Measurements from ENCODE around the gene RNF14.

The RNF14 gene

GRCh38 chr5:141960018-141960417 is 8.9 kb upstream of the RNF14 start:
- Mint-ChIP-seq H3K4me1 (peaks cover 39% of the 10 kb centered on the region), H3K4me3 (no peak overlapping the region)

GRCh38 chr5:141960449-141961323 is 8.2 kb upstream of the RNF14 start:
- DNase-seq (ENCODE audit: low spot score in 2 of 2) = peak; percentile 86 to 94
- peak overlapping the region; percentile 35 for H3K4me3 Mint-ChIP-seq

More at GRCh38 chr5:141960018-141960417, 8.9 kb upstream of the RNF14 start:
- ATAC-seq (peak; percentile 31), DNase-seq (ENCODE audit: low spot score in 2 of 2) (peak in 1 of 2 donors; percentile 58)
- Mint-ChIP-seq H3K36me3 (peaks cover 5% of the 10 kb centered on the region), H3K9me3 (no peaks in the 10 kb centered on the region), H3K27ac (peak overlapping the region; percentile 82)

GRCh38 chr5:141961466-141961865 is 7.4 kb upstream of the RNF14 start:
- H3K4me1 Mint-ChIP-seq = peaks cover 39% of the 10 kb centered on the region
- DNase-seq (ENCODE audit: low spot score in 2 of 2) (no peak), ATAC-seq (no peak)
- H3K4me3 Mint-ChIP-seq = no peak overlapping the region
- peaks cover 5% of the 10 kb centered on the region for H3K36me3 Mint-ChIP-seq
- H3K9me3 Mint-ChIP-seq = no peaks in the 10 kb centered on the region
- peak overlapping the region; percentile 82 for H3K27ac Mint-ChIP-seq

More at GRCh38 chr5:141960449-141961323, 8.2 kb upstream of the RNF14 start:
- ATAC-seq = peak; percentile 93
- peaks cover 39% of the 10 kb centered on the region for H3K4me1 Mint-ChIP-seq
- H3K27ac Mint-ChIP-seq = peak overlapping the region; percentile 82
- H3K36me3 Mint-ChIP-seq = peaks cover 5% of the 10 kb centered on the region
- H3K9me3 Mint-ChIP-seq = no peaks in the 10 kb centered on the region

GRCh38 chr5:141963701-141964100 is 5.2 kb upstream of the RNF14 start:
- H3K4me1 Mint-ChIP-seq = peaks cover 32% of the 10 kb centered on the region
- H3K36me3 Mint-ChIP-seq = peaks cover 8% of the 10 kb centered on the region
- no peak overlapping the region for H3K27ac Mint-ChIP-seq
- DNase-seq (ENCODE audit: low spot score in 2 of 2) (no peak), ATAC-seq (no peak)
- no peak overlapping the region for H3K4me3 Mint-ChIP-seq
- no peaks in the 10 kb centered on the region for H3K9me3 Mint-ChIP-seq

GRCh38 chr5:141965071-141965470 is 3.8 kb upstream of the RNF14 start:
- Mint-ChIP-seq H3K9me3 (no peaks in the 10 kb centered on the region), H3K4me3 (no peak overlapping the region), H3K27ac (peak overlapping the region; percentile 43), H3K4me1 (peaks cover 33% of the 10 kb centered on the region), H3K36me3 (peaks cover 15% of the 10 kb centered on the region)
- DNase-seq (ENCODE audit: low spot score in 2 of 2) (no peak), ATAC-seq (no peak)

- Mint-ChIP-seq H3K27ac (no peak overlapping the region), H3K36me3 (peaks cover 18% of the 10 kb centered on the region), H3K4me1 (peaks cover 24% of the 10 kb centered on the region), H3K4me3 (no peak overlapping the region), H3K9me3 (no peaks in the 10 kb centered on the region)
- no peak for ATAC-seq
- no peak for DNase-seq (ENCODE audit: low spot score in 2 of 2)
These were observed 2.5 kb upstream of the RNF14 start for GRCh38 chr5:141966275-141966962.

GRCh38 chr5:141966963-141967333 is 2.0 kb upstream of the RNF14 start:
- peaks cover 24% of the 10 kb centered on the region for H3K4me1 Mint-ChIP-seq

GRCh38 chr5:141969783-141970771 is 1.2 kb downstream of the RNF14 start:
- DNase-seq (ENCODE audit: low spot score in 2 of 2) (no peak), ATAC-seq (no peak)
- Mint-ChIP-seq H3K27ac (peak overlapping the region; percentile 97), H3K4me1 (peaks cover 41% of the 10 kb centered on the region), H3K4me3 (peak overlapping the region; percentile 95), H3K36me3 (peaks cover 55% of the 10 kb centered on the region), H3K9me3 (no peaks in the 10 kb centered on the region)

More at GRCh38 chr5:141966963-141967333, 2.0 kb upstream of the RNF14 start:
- DNase-seq (ENCODE audit: low spot score in 2 of 2) = no peak
- Mint-ChIP-seq H3K4me3 (no peak overlapping the region), H3K9me3 (no peaks in the 10 kb centered on the region), H3K27ac (no peak overlapping the region), H3K36me3 (peaks cover 23% of the 10 kb centered on the region)
- no peak for ATAC-seq

GRCh38 chr5:141973871-141974595 is 5.1 kb downstream of the RNF14 start:
- Mint-ChIP-seq H3K4me1 (peaks cover 32% of the 10 kb centered on the region), H3K9me3 (no peaks in the 10 kb centered on the region), H3K4me3 (no peak overlapping the region), H3K36me3 (peaks cover 84% of the 10 kb centered on the region), H3K27ac (peak overlapping the region; percentile 20)
- ATAC-seq = peak; percentile 14
- DNase-seq (ENCODE audit: low spot score in 2 of 2) = no peak

- Mint-ChIP-seq H3K4me1 (peaks cover 17% of the 10 kb centered on the region), H3K36me3 (peaks cover 97% of the 10 kb centered on the region), H3K4me3 (no peak overlapping the region), H3K9me3 (no peaks in the 10 kb centered on the region), H3K27ac (no peak overlapping the region)
- DNase-seq (ENCODE audit: low spot score in 2 of 2) (no peak), ATAC-seq (no peak)
These were observed 7.3 kb downstream of the RNF14 start for GRCh38 chr5:141976176-141976575.

- H3K36me3 Mint-ChIP-seq = peaks cover 97% of the 10 kb centered on the region
- no peaks in the 10 kb centered on the region for H3K9me3 Mint-ChIP-seq
- no peak for ATAC-seq
- no peak for DNase-seq (ENCODE audit: low spot score in 2 of 2)
- no peak overlapping the region for H3K27ac Mint-ChIP-seq
- H3K4me1 Mint-ChIP-seq = peaks cover 17% of the 10 kb centered on the region
- no peak overlapping the region for H3K4me3 Mint-ChIP-seq
These were observed 9.5 kb downstream of the RNF14 start for GRCh38 chr5:141978389-141978788.

- no peak overlapping the region for H3K27ac Mint-ChIP-seq
- H3K36me3 Mint-ChIP-seq = peaks cover 99% of the 10 kb centered on the region
- no peaks in the 10 kb centered on the region for H3K9me3 Mint-ChIP-seq
- no peak for ATAC-seq
- no peak for DNase-seq (ENCODE audit: low spot score in 2 of 2)
- no peak overlapping the region for H3K4me3 Mint-ChIP-seq
- no peaks in the 10 kb centered on the region for H3K4me1 Mint-ChIP-seq
These were observed 13.7 kb downstream of the RNF14 start for GRCh38 chr5:141982626-141983025.

GRCh38 chr5:141986072-141986471 is 17.2 kb downstream of the RNF14 start:
- no peak for ATAC-seq
- H3K4me3 Mint-ChIP-seq = no peak overlapping the region
- no peaks in the 10 kb centered on the region for H3K9me3 Mint-ChIP-seq
- peaks cover 98% of the 10 kb centered on the region for H3K36me3 Mint-ChIP-seq
- H3K4me1 Mint-ChIP-seq = no peaks in the 10 kb centered on the region
- peak overlapping the region; percentile 15 for H3K27ac Mint-ChIP-seq
- no peak for DNase-seq (ENCODE audit: low spot score in 2 of 2)

- Mint-ChIP-seq H3K4me3 (no peak overlapping the region), H3K27ac (no peak overlapping the region), H3K4me1 (peaks cover 9% of the 10 kb centered on the region), H3K36me3 (peaks cover 93% of the 10 kb centered on the region), H3K9me3 (no peaks in the 10 kb centered on the region)
- ATAC-seq (no peak), DNase-seq (ENCODE audit: low spot score in 2 of 2) (no peak)
These were observed 20.8 kb downstream of the RNF14 start for GRCh38 chr5:141989720-141990119.

Data from stimulated activated effector memory CD8-positive, alpha-beta T cell treated with anti-CD3 and anti-CD28 coated beads, Interleukin-12 subunit alpha, Interleukin-12 subunit beta, amount 100 ng/mL, for 72 hours (primary cell).